Measurements from ENCODE around the gene PRR36. TPM values are rescaled to one million over a fixed set of nuclear protein-coding genes. Genes with fewer than 3 reads are reported as not detected.

Gene PRR36
- total RNA-seq, 4 donors from 2014 or later: 0.35 to 0.85 TPM; not detected in 2

DNA sequence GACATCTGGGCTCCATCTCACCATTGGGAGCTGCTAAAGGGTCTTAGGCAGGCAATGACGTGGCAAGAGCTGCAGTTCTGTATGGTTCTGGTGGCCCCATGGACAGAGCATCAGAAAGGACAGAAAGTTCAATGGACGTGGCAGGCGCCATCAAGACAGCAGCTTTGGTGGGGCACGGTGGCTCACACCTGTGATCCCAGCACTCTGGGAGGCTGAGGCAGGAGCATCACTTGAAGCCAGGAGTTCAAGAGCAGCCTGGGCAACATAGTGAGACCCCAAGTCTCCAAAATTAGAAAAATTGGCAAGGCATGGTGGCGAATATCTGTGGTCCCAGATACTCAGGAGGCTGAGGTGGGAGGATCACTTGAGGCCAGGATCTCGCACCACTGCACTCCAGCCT, 34.7 kb downstream of the PRR36 start:
- intact Hi-C loops (cut with DNase I; ENCODE audit: low total_unique reads): no loop called here
- DNase-seq: no peak
- no peaks in the 10 kb centered on the region for H3K36me3 ChIP-seq

DNA sequence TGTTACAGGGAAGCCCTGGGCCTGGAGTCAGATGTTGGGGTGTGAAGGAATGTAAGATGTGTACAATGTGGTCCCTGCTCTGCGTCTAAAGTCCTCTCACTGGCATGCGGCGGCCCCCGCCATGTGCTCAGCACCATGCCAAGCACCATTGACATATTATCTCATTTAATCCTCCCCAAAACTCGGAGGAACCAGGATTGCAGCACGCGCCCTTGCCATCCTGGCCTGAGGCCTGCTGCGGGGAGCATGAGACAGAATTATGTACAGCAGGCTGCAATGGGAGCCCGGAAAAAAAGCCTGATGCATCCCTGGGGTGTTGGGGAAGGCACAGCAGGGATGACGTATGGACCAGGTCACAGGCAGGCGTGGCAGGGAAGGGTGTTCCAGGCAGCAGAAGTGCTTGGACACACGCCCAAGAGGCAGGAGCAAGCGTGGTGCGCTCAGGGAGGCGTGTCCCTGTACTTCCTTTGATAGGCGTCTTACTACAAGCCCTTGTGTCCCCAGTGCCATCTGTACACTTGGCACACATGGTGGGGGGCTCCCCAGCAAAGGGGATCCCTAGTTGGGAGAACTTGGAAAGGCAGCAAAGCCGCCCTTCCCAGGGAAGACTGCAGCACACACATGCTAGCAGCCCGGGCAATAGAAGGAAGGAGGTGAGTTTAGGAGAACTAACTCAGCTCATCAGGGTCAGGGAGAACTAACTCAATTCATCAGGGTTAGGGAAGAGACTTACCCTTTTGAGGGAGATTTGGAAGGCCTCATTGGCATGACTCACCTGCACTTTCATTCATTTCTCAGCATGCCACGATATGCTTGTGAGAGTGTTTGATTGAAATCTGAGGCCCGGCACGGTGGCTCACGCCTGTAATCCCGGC, 40.7 kb downstream of the PRR36 start:
- Histone ChIP-seq H3K27me3 (no peaks in the 10 kb centered on the region), H3K4me1 (no peaks in the 10 kb centered on the region), H3K4me3 (no peak overlapping the region), H3K9me3 (no peaks in the 10 kb centered on the region), H3K36me3 (no peaks in the 10 kb centered on the region), H3K27ac (no peak overlapping the region)
- TF ChIP-seq, protein P1, sequence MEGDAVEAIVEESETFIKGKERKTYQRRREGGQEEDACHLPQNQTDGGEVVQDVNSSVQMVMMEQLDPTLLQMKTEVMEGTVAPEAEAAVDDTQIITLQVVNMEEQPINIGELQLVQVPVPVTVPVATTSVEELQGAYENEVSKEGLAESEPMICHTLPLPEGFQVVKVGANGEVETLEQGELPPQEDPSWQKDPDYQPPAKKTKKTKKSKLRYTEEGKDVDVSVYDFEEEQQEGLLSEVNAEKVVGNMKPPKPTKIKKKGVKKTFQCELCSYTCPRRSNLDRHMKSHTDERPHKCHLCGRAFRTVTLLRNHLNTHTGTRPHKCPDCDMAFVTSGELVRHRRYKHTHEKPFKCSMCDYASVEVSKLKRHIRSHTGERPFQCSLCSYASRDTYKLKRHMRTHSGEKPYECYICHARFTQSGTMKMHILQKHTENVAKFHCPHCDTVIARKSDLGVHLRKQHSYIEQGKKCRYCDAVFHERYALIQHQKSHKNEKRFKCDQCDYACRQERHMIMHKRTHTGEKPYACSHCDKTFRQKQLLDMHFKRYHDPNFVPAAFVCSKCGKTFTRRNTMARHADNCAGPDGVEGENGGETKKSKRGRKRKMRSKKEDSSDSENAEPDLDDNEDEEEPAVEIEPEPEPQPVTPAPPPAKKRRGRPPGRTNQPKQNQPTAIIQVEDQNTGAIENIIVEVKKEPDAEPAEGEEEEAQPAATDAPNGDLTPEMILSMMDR (IDR thresholded peaks at IDR 0.05): no peak
- no peak for TF ChIP-seq POLR2A (IDR thresholded peaks at IDR 0.05)
- intact Hi-C loops (cut with DNase I; ENCODE audit: low total_unique reads): no loop called here
- no peak for DNase-seq

More for the DNA sequence above, 34.7 kb downstream of the PRR36 start:
- H3K27me3 ChIP-seq: no peaks in the 10 kb centered on the region
- no peak overlapping the region for H3K4me3 ChIP-seq
- no peak overlapping the region for H3K27ac ChIP-seq
- no peaks in the 10 kb centered on the region for H3K4me1 ChIP-seq
- no peaks in the 10 kb centered on the region for H3K9me3 ChIP-seq
- TF ChIP-seq, protein P1 (IDR thresholded peaks at IDR 0.05): no peak
- TF ChIP-seq POLR2A (IDR thresholded peaks at IDR 0.05): no peak

DNA sequence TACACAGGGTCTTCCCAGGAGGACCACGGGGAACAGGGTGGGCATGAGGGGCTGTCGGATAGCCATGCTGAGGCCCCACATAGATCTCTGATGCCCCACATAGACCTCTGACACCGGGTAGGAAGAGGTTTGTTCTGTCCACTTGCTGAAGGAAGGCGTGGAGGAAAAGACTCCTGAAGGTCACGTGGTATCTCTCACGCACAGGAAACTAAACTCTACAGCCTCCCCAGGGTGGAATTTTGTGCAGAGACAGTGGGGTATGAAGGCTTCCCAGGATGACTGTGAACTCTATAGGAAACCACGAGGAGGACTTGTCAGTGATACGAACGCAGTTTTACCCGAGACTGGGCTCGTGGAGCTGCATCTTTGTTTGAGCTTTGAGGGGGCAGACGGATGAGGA, 41.4 kb downstream of the PRR36 start:
- Histone ChIP-seq H3K4me3 (no peak overlapping the region), H3K27me3 (no peaks in the 10 kb centered on the region), H3K9me3 (no peaks in the 10 kb centered on the region), H3K27ac (no peak overlapping the region), H3K4me1 (no peaks in the 10 kb centered on the region), H3K36me3 (no peaks in the 10 kb centered on the region)
- intact Hi-C loops (cut with DNase I; ENCODE audit: low total_unique reads): no loop called here
- TF ChIP-seq POLR2A (IDR thresholded peaks at IDR 0.05): no peak
- TF ChIP-seq, protein P1 (IDR thresholded peaks at IDR 0.05): no peak
- DNase-seq: no peak

DNA sequence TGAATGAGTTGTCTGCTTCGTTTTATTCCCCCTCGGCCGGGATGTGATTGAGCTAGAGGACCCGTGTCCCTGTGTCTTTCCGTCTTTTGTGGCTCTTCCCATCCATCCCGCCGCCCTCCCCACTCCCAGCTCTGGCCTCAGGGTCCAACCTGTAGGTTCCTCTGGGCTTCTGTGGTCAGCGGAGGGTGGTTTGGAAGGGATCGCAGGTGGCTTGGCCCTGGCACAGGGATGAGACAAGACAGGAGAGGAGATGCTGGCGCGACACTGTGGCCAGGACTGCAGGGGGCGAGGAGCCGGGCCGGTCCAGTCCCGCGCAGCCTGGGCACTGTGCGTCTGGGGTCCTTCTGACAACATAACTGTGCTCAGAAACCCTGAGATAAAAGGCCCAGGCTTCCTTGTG, 42.2 kb downstream of the PRR36 start:
- DNase-seq: no peak
- Histone ChIP-seq H3K4me3 (no peak overlapping the region), H3K27me3 (no peaks in the 10 kb centered on the region), H3K36me3 (no peaks in the 10 kb centered on the region), H3K4me1 (no peaks in the 10 kb centered on the region), H3K9me3 (no peaks in the 10 kb centered on the region), H3K27ac (no peak overlapping the region)
- TF ChIP-seq, protein P1 (IDR thresholded peaks at IDR 0.05): no peak
- intact Hi-C loops (cut with DNase I; ENCODE audit: low total_unique reads): no loop called here

GRCh38 chr19:7831452-7831851, 42.7 kb downstream of the PRR36 start:
- no peaks in the 10 kb centered on the region for H3K4me1 ChIP-seq

More at GRCh38 chr19:7831452-7831851, 42.7 kb downstream of the PRR36 start:
- no peak for TF ChIP-seq POLR2A (IDR thresholded peaks at IDR 0.05)
- TF ChIP-seq, protein P1 (IDR thresholded peaks at IDR 0.05): no peak
- Histone ChIP-seq H3K27ac (no peak overlapping the region), H3K36me3 (no peaks in the 10 kb centered on the region), H3K4me3 (no peak overlapping the region), H3K9me3 (no peaks in the 10 kb centered on the region), H3K27me3 (no peaks in the 10 kb centered on the region)
- no peak for DNase-seq
- intact Hi-C loops (cut with DNase I; ENCODE audit: low total_unique reads): no loop called here

All from uterus (tissue), 4 donors.